HCT116 (cell line): ENCODE results near the gene MICAL3.
"Not testable (repeated sequence)": the region's sequence is repeated elsewhere in the genome, so short reads cannot be mapped to it uniquely, and the experiment has no call there.

Experiments
- CEBPB ChIP-seq: IDR thresholded peaks from 2 replicates; pipeline ENCODE4 v1.6.1; 2012; ENCODE audit warnings: low read depth
- EGR1 ChIP-seq: IDR thresholded peaks from 2 replicates; pipeline ENCODE4 v1.6.1; 2012; ENCODE audit warnings: low read depth
- EZH2 ChIP-seq: fragments of 200-600 bp; sonication (generic); IDR thresholded peaks from 2 replicates; pipeline ENCODE4 v1.6.1; 2017; ENCODE audit warnings: antibody characterized with exemption, mixed run types
- EZH2phosphoT487 ChIP-seq: fragments of 200-600 bp; IDR thresholded peaks from 2 replicates; pipeline ENCODE4 v1.6.1; 2018; ENCODE audit warnings: antibody characterized with exemption, borderline replicate concordance
- POLR2A ChIP-seq: IDR thresholded peaks from 2 replicates; pipeline ENCODE4 v1.7.0; 2011; ENCODE audit warnings: borderline replicate concordance; ENCODE audit not compliant: insufficient read depth, insufficient read length; ENCODE audit errors: extremely low read depth
- POLR2AphosphoS5 ChIP-seq: IDR thresholded peaks from 2 replicates; pipeline ENCODE4 v1.6.1; 2011; ENCODE audit warnings: mild to moderate bottlenecking, low read depth, low read length, moderate library complexity
- TCF7L2 ChIP-seq: IDR thresholded peaks from 2 replicates; pipeline ENCODE4 v1.7.0; 2011; ENCODE audit warnings: borderline replicate concordance, inconsistent platforms; ENCODE audit not compliant: insufficient read depth, insufficient read length; ENCODE audit errors: extremely low read depth
- TF ChIP-seq, protein P1 (sequence below), 3 experiments: fragments of 200-600 bp in 1 of 3; sonication (generic) in 1 of 3; IDR thresholded peaks in 2 of 3; conservative IDR thresholded peaks in 1 of 3; 2 replicates each; pipeline ENCODE4 v1.5.1; 2012 to 2017; ENCODE audit warnings: low read depth in 2 of 3, low read length in 2 of 3, antibody characterized with exemption in 1 of 3, borderline replicate concordance in 1 of 3, control low read depth in 1 of 3, mild to moderate bottlenecking in 1 of 3, mixed read lengths in 1 of 3, mixed run types in 1 of 3, moderate library complexity in 1 of 3; ENCODE audit not compliant: insufficient read depth in 1 of 3

DNA sequence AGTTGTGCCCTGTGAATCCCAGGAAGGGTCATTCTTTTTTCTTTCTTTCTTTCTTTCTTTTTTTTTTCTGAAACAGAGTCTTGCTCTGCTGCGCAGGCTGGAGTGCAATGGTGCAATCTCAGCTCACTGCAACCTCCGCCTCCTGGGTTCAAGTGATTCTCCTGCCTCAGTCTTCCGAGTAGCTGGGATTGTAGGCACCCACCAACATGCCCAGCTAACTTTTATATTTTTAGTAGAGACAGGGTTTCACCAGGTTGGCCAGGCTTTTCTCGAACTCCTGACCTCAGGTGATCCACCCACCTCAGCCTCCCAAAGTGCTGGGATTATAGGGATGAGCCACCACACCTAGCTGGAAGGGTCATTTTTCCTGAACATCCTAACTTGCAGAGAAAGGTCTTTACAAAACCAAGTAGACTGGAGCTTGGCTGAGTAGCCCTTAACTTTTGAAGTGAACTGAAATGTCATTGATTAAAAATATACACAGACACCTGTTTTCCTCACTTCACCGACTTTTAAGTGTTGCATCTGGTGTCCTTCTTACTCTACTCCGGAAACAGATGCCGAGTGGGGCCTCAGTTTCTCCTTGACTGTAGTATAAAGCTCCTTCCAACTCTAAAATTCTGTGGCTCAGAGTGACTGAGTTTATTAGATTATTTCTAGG, 47.1 kb upstream of the MICAL3 start:
- TF ChIP-seq CEBPB, POLR2A, EZH2, EGR1, EZH2phosphoT487, TCF7L2, POLR2AphosphoS5: not testable (repeated sequence)
- TF ChIP-seq, protein P1, sequence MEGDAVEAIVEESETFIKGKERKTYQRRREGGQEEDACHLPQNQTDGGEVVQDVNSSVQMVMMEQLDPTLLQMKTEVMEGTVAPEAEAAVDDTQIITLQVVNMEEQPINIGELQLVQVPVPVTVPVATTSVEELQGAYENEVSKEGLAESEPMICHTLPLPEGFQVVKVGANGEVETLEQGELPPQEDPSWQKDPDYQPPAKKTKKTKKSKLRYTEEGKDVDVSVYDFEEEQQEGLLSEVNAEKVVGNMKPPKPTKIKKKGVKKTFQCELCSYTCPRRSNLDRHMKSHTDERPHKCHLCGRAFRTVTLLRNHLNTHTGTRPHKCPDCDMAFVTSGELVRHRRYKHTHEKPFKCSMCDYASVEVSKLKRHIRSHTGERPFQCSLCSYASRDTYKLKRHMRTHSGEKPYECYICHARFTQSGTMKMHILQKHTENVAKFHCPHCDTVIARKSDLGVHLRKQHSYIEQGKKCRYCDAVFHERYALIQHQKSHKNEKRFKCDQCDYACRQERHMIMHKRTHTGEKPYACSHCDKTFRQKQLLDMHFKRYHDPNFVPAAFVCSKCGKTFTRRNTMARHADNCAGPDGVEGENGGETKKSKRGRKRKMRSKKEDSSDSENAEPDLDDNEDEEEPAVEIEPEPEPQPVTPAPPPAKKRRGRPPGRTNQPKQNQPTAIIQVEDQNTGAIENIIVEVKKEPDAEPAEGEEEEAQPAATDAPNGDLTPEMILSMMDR (IDR thresholded peaks at IDR 0.05 in 2 of 3, conservative IDR thresholded peaks at IDR 0.05 in 1 of 3; ENCODE audit: borderline replicate concordance in 1 of 3, insufficient read depth in 1 of 3, low read depth in 2 of 3, low read length in 2 of 3), result not testable (repeated sequence)
